Measurements from ENCODE around the gene RPUSD2. TPM values are rescaled to one million over a fixed set of nuclear protein-coding genes. Genes with fewer than 3 reads are reported as not detected.

Gene RPUSD2
- total and polyA plus RNA-seq, 2 donors (not counting 3 experiments of a cell fraction or from before 2014, with no cell fraction given), result 7.0 to 11.4 TPM

GRCh38 chr15:40603935-40604334, 34.8 kb downstream of the RPUSD2 start:
- Histone ChIP-seq H3K9ac (replicated peaks; ENCODE audit: extremely low read depth, insufficient read depth, low read length) (no peak overlapping the region), H3K9me3 (replicated peaks; ENCODE audit: control insufficient read depth, insufficient read depth, low read length) (no peaks in the 10 kb centered on the region), H3K9me1 (replicated peaks; ENCODE audit: control insufficient read depth, extremely low read depth, insufficient read depth, low read length) (no peaks in the 10 kb centered on the region), H3K4me3 (replicated peaks in 1 of 3; ENCODE audit: insufficient read depth in 1 of 3, low read depth in 1 of 3, low read length in 3 of 3) (no peak overlapping the region), H3K27me3 (ENCODE audit: control insufficient read depth in 2 of 2, insufficient read depth in 2 of 2, low read length in 2 of 2) (no peaks in the 10 kb centered on the region), H3K79me2 (ENCODE audit: control insufficient read depth, insufficient read depth, low read length) (peaks cover 36% of the 10 kb centered on the region), H3K4me1 (ENCODE audit: control insufficient read depth, extremely low read depth, insufficient read depth, low read length) (no peaks in the 10 kb centered on the region), H4K20me1 (replicated peaks; ENCODE audit: control insufficient read depth, extremely low read depth, insufficient read depth, low read length) (no peaks in the 10 kb centered on the region), H3K4me2 (ENCODE audit: insufficient read depth, low read length) (no peak overlapping the region), H3K36me3 (ENCODE audit: control insufficient read depth in 2 of 2, extremely low read depth in 1 of 2, insufficient read depth in 2 of 2, low read length in 2 of 2) (no peaks in the 10 kb centered on the region), H3K27ac (ENCODE audit: insufficient read depth, low read depth, low read length) (no peak overlapping the region), H2AFZ (ENCODE audit: low read depth, low read length) (no peak overlapping the region)
- dilution Hi-C loops (cut with MboI; ENCODE audit: extremely low pct_ligation_motif_present, low sequenced_read_pairs), result no loop called here
- ChIA-PET CTCF (interaction anchor here (2.7 kb wide), 1 partner anchor 14 kb away, joined by 7 read pairs; no protein-coding TSS in a partner anchor), POLR2A (no interaction called here)
- intact Hi-C loops (cut with micrococcal nuclease), result no loop called here
- FAIRE-seq (no peak), DNase-seq (ENCODE audit: low read depth, low spot score) (no peak)
- BruUV-seq (replicated peaks), result no TSS peak
- TF ChIP-seq POLR2A (IDR thresholded peaks at IDR 0.05; ENCODE audit: low read depth, low read length), result no peak

GRCh38 chr15:40613080-40613479, 44.0 kb downstream of the RPUSD2 start:
- intact Hi-C loops (cut with micrococcal nuclease), result no loop called here
- dilution Hi-C loops (cut with MboI; ENCODE audit: extremely low pct_ligation_motif_present, low sequenced_read_pairs), result no loop called here
- ChIA-PET CTCF (interaction anchor here (1.7 kb wide), 1 partner anchor 18 kb away, joined by 3 read pairs; no protein-coding TSS in a partner anchor), POLR2A (no interaction called here)
- BruUV-seq (replicated peaks), result no TSS peak
- H3K36me3 ChIP-seq (ENCODE audit: control insufficient read depth in 2 of 2, extremely low read depth in 1 of 2, insufficient read depth in 2 of 2, low read length in 2 of 2), result peaks cover 0 to 5% of the 10 kb centered on the region in 2 experiments
- no peak overlapping the region for H2AFZ ChIP-seq (ENCODE audit: low read depth, low read length)
- no peak for TF ChIP-seq GATA2 (IDR thresholded peaks at IDR 0.05; ENCODE audit: insufficient read depth, insufficient read length, low read depth, low read length)
- no peak for TF ChIP-seq EZH2 (IDR thresholded peaks at IDR 0.05; ENCODE audit: borderline replicate concordance, low read depth, low read length, severe bottlenecking)
- TF ChIP-seq MAX (IDR thresholded peaks at IDR 0.05; ENCODE audit: insufficient read depth, insufficient read length), result no peak
- FAIRE-seq (no peak), DNase-seq (ENCODE audit: low read depth, low spot score) (no peak)
- no peaks in the 10 kb centered on the region for H3K79me2 ChIP-seq (ENCODE audit: control insufficient read depth, insufficient read depth, low read length)
- H4K20me1 ChIP-seq (replicated peaks; ENCODE audit: control insufficient read depth, extremely low read depth, insufficient read depth, low read length), result no peaks in the 10 kb centered on the region
- no peaks in the 10 kb centered on the region for H3K9me1 ChIP-seq (replicated peaks; ENCODE audit: control insufficient read depth, extremely low read depth, insufficient read depth, low read length)
- no peak overlapping the region for H3K27ac ChIP-seq (ENCODE audit: insufficient read depth, low read depth, low read length)
- H3K9me3 ChIP-seq (replicated peaks; ENCODE audit: control insufficient read depth, insufficient read depth, low read length), result no peaks in the 10 kb centered on the region
- no peak overlapping the region for H3K4me2 ChIP-seq (ENCODE audit: insufficient read depth, low read length)
- no peak overlapping the region for H3K4me3 ChIP-seq (replicated peaks in 1 of 3; ENCODE audit: insufficient read depth in 1 of 3, low read depth in 1 of 3, low read length in 3 of 3)
- no peak overlapping the region for H3K9ac ChIP-seq (replicated peaks; ENCODE audit: extremely low read depth, insufficient read depth, low read length)
- no peaks in the 10 kb centered on the region for H3K4me1 ChIP-seq (ENCODE audit: control insufficient read depth, extremely low read depth, insufficient read depth, low read length)
- no peaks in the 10 kb centered on the region for H3K27me3 ChIP-seq (ENCODE audit: control insufficient read depth in 2 of 2, insufficient read depth in 2 of 2, low read length in 2 of 2)
